Suppressor macrophage treated with lipopolysaccharide for 4 hours (primary cell): ENCODE results near the gene C17orf114.

Experiments
- DNase-seq: peaks from one replicate; pipeline ENCODE4 v3.0.0-alpha.2; 2020

The C17orf114 gene

DNA sequence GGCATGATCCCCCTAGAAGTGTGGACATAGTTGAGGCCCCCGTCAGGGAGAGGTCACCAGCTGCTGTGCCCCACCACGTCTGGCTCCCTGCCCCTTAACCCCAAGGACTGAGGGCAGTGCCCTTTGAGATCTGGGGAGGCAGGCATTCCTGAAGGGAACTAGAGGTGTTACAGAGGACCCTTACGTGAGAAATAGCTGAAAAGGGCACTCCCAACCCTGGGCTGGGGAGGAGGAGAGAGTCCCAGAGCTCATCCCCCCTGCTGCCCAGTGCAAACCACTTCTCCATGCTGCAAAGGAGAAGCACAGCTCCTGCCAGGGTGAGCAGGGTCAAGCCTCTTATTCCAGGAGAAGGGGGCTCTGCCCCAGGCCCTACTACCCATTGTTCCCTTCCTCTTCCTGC lies 20.7 kb upstream of the C17orf114 start:
- DNase-seq: no peak

DNA sequence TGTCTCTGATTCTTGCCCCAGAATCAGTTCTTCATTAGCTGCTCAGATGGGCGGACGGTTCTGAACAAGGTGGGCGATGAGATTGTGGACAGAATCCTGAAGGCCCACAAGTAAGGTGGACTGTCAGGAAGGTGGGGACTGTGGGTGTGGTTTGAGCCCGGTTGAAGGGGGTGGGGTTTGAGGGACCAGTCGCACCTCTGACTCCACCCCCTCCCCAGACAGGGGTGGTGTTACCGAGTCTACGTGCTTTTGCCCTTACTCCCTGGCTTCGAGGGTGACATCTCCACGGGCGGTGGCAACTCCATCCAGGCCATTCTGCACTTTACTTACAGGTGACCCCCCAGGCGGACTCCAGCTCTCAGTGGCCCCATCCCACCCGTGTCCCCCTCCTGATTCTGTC lies 16.1 kb upstream of the C17orf114 start:
- no peak for DNase-seq

DNA sequence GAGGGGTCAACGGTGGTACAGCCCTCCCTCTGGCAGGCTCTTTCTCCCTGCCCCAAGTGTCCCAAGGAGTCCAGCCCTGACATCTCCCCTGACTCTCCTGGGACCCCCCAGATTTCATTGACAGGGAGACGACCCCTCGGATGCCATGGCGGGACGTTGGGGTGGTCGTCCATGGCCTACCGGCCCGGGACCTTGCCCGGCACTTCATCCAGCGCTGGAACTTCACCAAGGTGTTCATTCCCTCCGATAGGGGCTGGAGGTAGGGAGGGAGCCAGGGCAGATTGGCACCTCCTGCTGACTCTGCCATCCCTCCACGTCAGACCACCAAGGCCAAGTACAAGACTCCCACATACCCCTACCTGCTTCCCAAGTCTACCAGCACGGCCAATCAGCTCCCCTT lies 14.7 kb upstream of the C17orf114 start:
- DNase-seq: no peak

DNA sequence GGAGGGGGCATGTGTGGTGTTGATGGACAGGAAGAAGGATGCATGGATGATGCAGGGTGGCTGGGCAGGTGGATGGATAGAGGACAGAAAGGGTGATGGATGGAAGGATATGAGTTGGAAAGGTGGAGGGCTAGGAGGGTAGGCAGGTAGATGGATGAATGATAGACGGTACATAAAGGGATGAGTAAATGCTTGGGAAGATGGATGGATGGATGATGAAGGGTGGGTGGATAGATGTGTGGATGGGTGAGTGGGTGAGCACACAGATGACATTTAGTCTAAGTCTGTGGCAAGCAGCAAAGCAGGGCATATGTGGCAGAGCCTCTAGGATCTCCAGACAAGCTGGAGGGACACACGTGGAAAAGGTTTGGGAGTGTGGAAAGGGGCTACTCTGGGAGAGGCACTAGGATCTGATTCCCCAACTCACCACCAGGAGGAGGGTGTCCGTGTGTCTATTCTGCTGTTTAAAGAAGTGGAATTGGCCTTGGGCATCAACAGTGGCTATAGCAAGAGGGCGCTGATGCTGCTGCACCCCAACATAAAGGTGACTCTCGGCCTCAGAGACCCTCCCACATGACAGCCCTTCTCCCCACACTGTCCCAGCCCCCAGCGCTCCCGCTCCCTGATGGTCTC lies 13.0 kb upstream of the C17orf114 start:
- no peak for DNase-seq

DNA sequence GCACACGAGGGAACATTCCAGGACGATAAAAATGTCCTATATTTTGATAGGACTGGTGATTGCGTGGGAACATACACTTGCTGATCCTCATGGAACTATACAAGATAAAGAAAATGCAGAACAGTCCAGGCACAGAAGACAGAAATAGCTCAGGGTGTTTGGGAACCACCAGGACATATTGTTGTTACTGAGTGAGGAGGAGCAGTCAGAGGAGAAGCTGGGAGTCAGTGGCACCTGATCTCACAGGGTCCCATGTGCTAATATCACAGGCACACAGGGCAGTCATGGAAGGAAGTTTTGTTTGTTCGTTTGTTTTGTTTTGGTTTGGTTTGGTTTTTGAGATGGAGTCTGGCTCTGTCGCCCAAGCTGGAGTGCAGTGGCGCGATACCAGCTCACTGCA lies 10.6 kb upstream of the C17orf114 start:
- DNase-seq: no peak

DNA sequence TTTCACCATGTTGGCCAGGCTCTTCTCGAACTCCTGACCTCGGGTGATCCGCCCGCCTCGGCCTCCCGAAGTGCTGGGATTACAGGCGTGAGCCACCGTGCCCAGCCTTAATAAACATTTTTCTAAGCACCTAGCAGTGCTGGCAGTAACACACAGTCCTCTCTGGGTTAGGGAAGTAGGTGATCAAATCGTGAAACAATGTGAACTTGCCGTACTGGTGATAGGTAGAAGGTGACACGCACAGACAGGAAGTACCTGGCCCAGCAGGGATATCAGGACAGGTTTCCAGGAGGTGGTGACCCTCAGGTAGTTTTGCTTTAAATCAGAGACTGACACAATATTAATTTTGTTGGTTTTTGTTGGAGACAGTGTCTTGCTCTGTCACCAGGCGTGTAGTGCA lies 9.3 kb upstream of the C17orf114 start:
- no peak for DNase-seq

DNA sequence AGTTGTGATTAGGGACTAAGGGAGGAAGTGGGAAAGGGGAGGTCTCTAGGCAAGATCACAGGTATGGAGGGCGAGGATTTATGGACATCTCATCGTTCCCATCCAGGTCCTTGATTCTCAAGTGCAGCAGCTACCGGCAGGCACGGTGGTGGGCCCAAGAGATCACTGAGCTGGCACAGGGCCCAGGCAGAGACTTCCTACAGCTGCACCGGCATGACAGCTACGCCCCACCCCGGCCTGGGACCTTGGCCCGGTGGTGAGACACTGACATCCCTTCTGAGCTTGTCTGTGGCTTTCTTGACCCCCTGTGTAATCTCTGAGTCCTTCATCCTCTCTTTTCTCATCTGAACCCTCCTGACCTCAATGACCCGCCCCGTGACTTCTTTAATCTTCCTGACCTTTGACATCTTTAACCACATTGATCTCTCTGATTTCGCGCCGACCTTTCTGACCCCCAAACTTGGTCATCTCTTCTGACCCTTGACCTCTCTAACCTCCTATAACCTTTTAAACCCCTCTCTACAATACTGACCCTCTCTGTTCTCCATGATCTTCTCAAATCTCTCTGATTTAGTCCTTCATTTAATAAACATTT lies 8.7 kb upstream of the C17orf114 start:
- no peak for DNase-seq

DNA sequence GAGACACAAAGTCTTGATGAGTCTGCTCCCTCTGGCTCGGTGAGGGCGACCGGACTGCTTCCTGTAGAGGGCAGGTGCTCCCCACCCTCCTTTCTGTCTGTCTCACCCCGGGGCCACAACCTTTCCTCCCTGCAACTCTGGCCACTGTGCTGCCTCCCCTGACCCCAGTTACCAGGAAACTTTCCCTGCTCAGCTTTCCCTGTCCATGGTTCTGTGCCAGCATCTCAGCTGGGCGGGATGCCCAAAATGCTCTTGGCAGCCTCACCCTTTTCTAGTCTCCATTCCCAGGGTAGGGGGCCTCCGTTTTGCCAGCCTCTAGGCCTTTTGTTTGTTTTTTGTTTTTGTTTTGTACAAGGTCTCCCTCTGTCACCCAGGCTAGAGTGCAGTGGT lies 6.2 kb upstream of the C17orf114 start:
- no peak for DNase-seq

DNA sequence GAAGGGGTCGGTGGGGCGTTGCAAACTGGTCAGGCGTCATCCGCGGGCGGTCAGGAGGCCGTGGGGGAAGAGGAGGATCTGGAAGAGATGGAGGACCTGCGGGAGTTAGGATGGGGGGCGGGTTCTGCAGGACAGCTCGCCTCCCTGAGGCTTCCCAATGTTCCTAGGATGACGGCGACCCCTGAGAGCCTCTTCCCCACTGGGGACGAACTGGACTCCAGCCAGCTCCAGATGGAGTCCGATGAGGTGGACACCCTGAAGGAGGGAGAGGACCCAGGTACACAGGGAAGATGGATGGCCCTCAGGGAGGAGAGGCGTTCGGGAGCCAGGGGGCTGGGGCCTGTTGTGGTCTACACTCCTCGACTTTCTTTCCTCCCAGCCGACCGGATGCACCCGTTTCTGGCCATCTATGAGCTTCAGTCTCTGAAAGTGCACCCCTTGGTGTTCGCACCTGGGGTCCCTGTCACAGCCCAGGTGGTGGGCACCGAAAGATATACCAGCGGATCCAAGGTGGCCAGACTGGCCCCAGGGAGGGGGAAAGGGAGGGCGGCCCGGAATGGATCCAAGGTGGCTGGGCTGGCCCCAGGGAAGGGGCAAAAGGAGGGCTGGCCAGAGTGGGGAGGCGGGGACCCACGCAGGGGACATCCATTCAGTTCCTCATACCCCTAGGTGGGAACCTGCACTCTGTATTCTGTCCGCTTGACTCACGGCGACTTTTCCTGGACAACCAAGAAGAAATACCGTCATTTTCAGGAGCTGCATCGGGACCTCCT lies 5.7 kb upstream of the C17orf114 start:
- no peak for DNase-seq

DNA sequence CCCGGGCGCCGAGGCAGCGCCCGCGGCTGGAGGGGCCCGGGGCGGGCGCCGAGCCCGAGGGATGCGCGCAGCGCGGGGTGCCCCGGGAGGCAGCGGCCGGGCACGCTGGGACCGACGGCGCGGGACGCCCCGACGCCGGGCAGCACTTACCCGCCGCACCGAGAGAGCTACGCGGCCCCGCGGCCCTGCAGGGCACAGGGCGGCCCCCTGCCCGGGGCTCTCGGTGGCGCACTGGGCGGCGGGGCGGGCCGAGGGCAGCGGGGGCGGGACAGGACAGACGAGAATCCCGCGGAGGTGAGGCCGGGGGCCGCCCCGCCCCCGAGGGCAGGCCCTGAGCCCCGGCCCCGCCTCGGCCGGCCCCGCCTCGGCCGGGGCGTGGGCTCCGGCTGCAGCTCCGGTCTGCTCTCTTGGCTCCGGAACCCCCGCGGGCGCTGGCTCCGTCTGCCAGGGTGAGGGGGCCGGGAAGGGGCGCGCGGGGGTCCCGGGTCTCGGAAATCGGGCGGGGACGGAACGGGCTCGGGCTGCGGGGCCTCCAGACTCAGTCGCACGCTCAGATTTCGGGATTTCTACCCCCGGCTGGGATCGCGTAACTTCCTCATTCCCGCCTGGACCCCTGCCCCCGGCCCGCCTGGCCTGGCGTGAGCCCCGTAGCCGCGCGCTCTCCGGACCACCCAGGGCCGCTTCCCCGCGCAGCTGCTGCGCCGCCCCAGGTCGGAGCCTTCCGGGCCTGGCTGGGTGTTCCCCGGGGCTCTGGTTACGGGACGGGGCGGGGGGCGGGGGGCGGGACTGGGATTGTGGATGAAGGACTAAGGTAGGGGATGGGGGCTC lies 4.9 kb upstream of the C17orf114 start, which contains the start of gene PLD2:
PLD2 (plus strand) TSS at position 376 of the 828 bp plus-strand sequence. CDS start 621 bp downstream, outside the sequence.
- DNase-seq: peak; percentile 94

DNA sequence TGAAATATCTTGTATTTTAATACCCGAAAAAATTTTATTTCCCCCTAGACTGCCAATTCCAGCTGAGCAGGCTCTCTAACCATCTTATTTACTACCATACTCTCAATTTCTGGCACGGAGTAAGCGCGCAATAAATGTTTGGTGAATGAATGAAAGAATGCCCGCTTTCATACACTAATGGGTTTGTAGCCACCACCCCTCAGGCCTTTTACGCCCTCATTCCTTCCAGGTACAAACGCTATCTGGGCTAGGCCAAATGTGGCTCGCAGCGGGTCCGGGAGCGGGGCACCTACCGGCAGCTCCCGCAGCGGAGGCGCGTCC lies 4.3 kb upstream of the C17orf114 start:
- DNase-seq: no peak

DNA sequence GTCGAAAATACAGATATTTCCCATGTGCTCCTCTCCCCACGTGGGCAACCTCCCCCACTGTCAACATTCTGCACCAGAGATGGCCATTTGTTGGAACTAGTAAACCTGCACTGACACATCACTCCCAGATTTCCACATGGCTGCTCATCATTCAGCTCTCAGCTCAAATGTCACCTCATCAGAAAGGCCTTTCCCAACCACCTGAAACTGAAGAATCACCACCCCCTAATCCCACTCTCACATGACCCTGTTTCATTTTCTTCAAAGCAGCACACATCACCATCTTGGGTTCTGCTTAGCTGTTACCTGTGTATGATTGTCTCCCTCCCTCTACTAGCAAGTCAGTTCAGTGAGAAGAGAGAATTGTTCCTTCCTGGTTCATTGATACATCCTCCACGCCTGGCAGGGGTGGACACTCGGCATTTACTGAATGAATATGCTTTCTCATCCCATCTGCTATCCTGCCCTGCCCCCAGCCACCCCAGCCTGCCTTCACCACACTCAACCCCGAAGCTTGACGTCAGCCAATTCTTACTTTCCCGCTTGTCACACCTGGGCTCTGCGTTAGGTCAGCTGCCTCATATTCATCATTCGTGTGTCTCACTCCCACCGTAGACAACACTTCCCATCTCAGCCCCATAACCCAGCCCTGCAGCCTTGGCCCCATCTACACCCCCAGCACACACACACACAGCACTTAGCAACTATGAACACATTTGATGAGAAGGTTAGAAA lies 1.5 kb downstream of the C17orf114 start:
- no peak for DNase-seq

DNA sequence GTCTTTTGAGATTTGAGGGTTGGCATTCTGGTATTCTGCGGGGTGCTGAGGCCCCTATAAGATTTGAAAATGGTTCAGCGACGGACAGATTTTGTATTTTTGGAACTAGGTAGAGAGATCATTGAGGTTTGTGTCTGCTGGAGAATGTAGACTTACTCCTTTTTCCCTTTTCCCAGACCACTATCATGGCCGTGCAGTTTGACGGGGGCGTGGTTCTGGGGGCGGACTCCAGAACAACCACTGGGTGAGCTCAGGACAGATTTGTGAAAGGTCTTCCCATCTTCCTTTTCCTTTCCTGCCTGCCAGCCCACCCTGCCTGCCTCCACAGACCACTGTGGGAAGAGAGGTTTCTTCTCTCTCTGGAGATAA lies 5.6 kb downstream of the C17orf114 start:
- DNase-seq: peak; percentile 55

DNA sequence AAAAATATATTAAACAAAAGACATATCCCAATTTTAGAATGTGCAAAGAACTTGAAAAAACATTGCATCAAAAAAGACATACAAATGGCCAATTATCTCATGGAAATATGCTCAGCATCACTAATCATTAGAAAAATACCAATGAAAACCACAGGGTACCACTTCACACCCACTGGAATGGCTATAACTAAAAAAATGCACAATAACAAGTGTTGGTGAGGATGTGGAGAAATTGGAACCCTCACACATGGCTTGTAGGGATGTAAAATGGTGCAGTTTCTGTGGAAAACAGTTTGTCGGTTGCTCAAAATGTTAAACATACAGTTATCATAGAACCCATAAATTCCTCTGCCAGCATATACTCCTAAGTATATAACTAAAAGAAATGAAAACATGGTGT lies 7.0 kb downstream of the C17orf114 start:
- no peak for DNase-seq

DNA sequence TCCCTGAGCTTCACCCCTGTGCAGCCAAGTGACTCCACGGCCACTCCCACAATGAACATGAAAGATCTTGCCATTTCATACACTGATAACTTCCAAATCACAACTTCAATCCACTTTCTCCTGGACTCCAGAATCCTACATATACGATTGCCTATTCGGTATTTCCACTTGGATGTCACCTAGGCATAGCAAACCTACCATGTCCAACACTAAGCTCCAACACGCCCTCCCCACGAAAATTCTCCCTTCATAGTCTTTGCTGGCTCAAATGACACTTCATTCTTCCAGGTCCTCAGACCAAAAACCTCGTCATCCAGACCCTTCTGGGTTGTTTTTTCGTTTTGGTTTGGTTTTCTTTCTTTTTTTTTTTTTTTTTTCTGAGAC lies 11.4 kb downstream of the C17orf114 start:
- DNase-seq: no peak

DNA sequence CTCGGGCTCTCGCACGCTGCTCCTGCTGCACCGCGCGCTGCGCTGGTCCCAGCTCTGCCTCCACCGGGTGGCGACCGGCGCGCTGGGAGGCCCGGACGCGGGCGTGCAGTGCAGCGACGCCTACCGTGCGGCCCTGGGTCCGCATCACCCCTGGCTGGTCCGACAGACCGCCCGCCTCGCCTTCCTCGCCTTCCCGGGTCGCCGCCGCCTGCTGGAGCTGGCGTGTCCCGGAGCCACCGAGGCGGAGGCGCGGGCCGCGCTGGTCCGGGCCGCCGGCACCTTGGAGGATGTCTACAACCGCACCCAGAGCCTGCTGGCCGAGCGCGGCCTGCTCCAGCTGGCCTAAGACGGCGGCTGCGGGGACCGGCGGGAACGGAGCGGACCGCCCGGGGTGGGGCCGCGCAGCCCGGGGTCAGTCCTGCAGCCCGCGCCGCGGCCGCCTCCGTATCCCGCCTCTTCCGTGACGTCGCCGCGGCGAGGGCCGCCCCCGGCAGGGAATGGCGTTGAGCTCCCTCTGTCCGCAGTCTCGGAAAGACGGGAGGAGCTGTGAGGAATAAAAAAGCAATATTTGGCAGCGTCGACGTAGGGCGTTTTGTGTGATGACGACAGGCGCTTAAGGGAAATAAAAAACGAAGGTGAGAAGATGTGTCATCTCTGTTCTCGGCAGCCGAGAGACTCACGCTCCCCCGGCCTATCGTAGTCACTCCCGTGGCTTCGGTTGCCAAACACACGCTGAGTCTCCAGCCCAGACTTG lies 12.0 kb downstream of the C17orf114 start:
- DNase-seq: peak; percentile 92

DNA sequence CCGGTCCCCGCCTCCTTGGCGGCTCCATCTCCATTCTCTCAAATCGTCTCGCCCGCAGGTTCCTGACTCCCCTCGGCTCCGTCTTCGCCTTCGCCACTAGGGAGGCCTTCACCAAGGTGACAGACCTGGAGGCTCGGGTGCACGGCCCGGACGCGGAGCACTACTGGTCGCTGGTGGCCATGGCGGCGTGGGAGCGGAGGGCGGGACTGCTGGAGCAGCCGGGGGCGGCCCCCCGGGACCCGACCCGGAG lies 12.5 kb downstream of the C17orf114 start:
- DNase-seq: no peak

DNA sequence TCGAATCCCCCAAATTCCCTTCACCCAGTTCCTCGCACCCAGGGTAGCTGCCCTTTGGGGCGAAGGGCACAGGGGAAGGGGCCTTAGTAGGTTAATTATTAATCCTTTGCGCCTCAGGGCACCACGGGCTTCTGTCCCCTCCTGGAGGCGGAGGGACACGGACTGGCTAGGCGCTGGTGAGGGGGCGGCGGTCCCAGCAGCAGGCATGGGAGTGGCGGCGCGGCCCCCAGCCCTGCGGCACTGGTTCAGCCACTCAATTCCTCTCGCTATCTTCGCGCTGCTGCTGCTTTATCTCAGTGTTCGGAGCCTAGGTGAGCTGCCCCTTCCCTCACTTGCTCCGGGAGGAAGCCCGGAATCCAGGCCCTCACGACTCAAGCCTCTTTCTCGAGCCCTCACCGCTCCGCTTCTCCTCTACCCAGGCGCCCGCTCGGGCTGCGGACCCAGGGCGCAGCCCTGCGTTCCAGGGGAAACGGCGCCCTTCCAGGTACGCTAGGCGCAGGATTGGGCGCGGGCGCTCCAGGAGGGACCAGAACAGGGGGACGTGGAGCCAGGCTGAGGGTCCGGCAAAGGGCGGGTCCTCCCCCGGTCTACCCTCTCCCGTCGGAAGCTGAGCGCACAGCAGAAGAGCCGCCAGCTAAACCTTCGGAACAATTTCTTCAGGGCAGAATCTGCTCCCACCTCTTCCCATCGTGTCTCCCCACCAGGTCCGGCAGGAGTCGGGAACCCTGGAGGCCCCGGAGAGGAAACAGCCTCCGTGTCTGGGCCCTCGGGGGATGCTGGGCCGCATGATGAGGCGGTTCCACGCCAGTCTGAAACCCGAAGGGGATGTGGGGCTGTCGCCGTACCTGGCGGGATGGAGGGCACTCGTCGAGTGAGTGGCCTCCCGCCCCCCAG lies 13.1 kb downstream of the C17orf114 start, which contains the start of gene GLTPD2:
GLTPD2 (plus strand) TSS at position 158 of the 894 bp plus-strand sequence; CDS start at position 206, 48 bp downstream.
- no peak for DNase-seq

DNA sequence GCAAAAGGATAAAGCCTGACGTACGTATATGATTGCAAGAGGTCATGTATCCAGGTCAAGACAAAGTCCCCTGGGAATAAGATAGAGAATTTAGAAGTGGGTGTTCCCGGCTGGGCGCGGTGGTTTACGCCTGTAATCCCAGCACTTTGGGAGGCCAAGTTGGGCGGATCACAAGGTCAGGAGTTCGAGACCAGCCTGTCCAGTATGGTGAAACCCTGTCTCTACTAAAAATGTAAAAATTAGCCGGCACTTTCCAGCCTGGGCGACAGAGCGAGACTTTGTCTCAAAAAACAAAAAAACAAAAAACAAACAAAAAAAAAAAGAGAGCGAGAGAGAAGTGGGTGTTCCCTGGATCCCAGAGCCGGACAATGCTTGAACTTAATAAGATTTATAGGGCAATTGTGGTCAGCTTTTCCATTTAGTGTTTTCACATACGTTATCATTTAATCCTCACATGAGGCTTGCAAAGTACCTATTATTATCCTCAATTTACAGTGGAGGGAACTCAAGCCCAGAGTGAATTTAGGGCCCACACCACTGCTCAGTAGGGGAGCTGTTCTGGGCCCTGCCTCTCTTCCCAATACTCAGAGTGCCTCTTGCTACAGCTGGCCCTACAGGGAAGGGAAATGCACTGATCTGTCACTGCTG lies 13.8 kb downstream of the C17orf114 start:
- DNase-seq: no peak

DNA sequence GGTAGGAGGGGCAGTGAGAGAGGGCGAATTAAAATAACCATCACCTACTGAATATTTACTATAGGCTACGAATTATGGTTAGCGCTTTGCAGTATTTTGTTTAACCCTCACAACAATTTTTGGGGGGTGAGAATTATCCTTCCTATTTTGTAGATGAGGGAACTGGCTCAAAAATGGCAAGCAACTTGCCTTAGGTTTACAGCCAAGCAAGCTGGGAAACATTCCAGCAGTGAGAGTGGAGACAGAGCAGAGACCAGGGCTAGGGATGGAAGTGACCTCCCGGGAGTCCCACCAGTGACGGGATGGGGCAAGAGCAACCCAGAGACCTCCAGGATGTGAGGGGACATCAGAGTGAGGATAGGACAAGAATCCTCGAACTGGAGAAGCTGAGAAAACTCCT lies 15.6 kb downstream of the C17orf114 start:
- DNase-seq: no peak

DNA sequence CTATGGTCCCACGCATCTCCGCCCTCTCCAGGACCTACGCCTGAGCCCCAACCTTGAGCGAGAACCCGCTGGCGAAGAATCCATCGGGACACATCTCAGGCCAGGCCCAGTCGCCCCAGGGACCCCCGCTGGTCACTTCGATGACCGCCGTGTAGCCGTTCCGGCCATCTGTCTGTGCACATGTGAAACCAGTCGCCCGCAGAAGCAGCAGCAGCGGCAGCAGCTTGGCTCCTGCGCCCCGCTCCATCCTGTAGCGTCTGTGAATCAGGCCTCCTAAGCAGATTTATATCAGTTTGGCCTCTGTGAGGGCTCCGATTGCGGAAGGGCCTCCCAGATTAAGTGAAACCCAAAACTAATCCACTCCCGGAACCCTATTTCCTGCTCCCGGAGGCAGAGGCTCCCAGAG lies 16.0 kb downstream of the C17orf114 start, which contains the start of gene VMO1:
VMO1 (minus strand) TSS at position 259 of the 406 bp plus-strand sequence; CDS start at position 247, 12 bp downstream.
- DNase-seq: peak; percentile 35
